ENCODE data around the gene ENAH. TPM values are rescaled to one million over a fixed set of nuclear protein-coding genes. Genes with fewer than 3 reads are reported as not detected.
"Not testable (repeated sequence)": the region's sequence is repeated elsewhere in the genome, so short reads cannot be mapped to it uniquely, and the experiment has no call there.

The ENAH gene
- total RNA-seq, 1 experiment from 2014 or later: 216 TPM

- Histone ChIP-seq H3K9me3 (replicated peaks) (no peaks in the 10 kb centered on the region), H3K36me3 (peaks cover 27% of the 10 kb centered on the region), H3K27ac (peak overlapping the region; percentile 77; the same call in 1 of the 2 replicates), H3K27me3 (replicated peaks) (no peaks in the 10 kb centered on the region), H3K4me1 (replicated peaks) (peaks cover 43% of the 10 kb centered on the region), H3K4me3 (peak overlapping the region; percentile 90)
- peak in 1 of 2 experiments; percentile 24 for DNase-seq (ENCODE audit: low read depth in 1 of 2, low spot score in 2 of 2)
Observed at GRCh38 chr1:225650179-225650578, 2.7 kb downstream of the ENAH start.

DNA sequence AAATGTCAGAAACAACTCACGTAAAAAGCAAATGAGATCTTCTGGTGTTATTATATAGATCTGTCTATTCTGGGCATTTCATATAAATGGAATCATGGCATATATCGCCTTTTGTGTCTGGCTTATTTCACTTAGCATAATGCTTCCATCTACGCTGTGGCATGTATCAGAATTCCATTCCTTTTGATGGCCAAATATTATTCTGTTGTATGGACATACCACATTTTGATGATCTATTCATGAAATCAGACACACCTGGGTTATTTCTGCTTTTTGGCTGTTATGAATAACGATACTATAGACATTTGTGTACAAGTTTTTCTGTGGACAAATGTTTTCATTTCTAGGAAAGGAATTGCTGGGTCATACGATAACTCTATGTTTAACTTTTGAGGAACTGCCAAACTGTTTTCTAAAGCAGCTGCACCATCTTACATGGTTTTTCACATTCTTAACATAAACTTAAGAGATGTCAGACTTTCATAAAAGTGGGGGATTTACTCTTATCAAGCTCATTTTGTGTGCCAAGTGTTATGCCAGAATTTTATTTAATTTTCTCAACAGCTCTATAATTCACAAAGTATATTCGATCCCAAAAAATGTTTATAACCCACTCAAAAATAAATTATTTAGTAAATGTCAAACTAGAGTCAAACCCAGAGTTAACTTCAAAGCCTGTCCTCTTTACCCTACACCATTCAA, 7.6 kb downstream of the ENAH start:
- H3K36me3 ChIP-seq: peaks cover 36% of the 10 kb centered on the region
- no peaks in the 10 kb centered on the region for H3K27me3 ChIP-seq (replicated peaks)
- no peak overlapping the region for H3K4me3 ChIP-seq
- DNase-seq (ENCODE audit: low read depth in 1 of 2, low spot score in 2 of 2): no peak
- H3K4me1 ChIP-seq (replicated peaks): peaks cover 52% of the 10 kb centered on the region
- H3K27ac ChIP-seq: no peak overlapping the region
- H3K9me3 ChIP-seq (replicated peaks): no peaks in the 10 kb centered on the region

DNA sequence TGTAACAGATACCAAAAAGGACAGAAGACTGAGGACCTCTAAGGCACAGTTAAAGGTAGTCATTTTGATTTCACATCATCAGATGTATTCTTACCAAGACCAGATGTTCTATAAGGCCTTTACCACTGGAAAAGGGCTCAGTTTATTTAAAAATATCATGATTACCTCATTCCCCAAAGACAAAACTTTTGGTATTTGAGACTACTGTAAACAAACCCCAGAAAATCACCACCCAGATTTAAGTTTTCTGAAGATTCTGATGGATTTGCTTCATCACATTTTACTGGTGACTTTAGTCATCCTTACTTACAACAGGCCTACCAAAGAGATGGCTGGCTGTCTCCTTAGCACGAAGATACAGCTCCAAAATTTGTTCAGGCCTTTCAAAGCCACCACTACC, 8.3 kb downstream of the ENAH start:
- DNase-seq (ENCODE audit: low read depth in 1 of 2, low spot score in 2 of 2): peak in 1 of 2 experiments; percentile 46
- Histone ChIP-seq H3K27ac (no peak overlapping the region), H3K9me3 (replicated peaks) (no peaks in the 10 kb centered on the region), H3K36me3 (peaks cover 35% of the 10 kb centered on the region), H3K27me3 (replicated peaks) (no peaks in the 10 kb centered on the region), H3K4me3 (no peak overlapping the region), H3K4me1 (replicated peaks) (peaks cover 45% of the 10 kb centered on the region)

GRCh38 chr1:225642177-225642576, 10.7 kb downstream of the ENAH start:
- Histone ChIP-seq H3K4me3 (no peak overlapping the region), H3K27ac (no peak overlapping the region), H3K9me3 (replicated peaks) (no peaks in the 10 kb centered on the region), H3K4me1 (replicated peaks) (peaks cover 31% of the 10 kb centered on the region), H3K36me3 (peaks cover 57% of the 10 kb centered on the region), H3K27me3 (replicated peaks) (no peaks in the 10 kb centered on the region)
- DNase-seq (ENCODE audit: low read depth in 1 of 2, low spot score in 2 of 2): peak in 1 of 2 experiments; percentile 16

- no peaks in the 10 kb centered on the region for H3K27me3 ChIP-seq (replicated peaks)
- H3K4me1 ChIP-seq (replicated peaks): peaks cover 11% of the 10 kb centered on the region
- no peak for DNase-seq (ENCODE audit: low read depth in 1 of 2, low spot score in 2 of 2)
- peaks cover 57% of the 10 kb centered on the region for H3K36me3 ChIP-seq
- no peaks in the 10 kb centered on the region for H3K9me3 ChIP-seq (replicated peaks)
- H3K27ac ChIP-seq: no peak overlapping the region
- H3K4me3 ChIP-seq: no peak overlapping the region
Observed at GRCh38 chr1:225638853-225639252, 14.1 kb downstream of the ENAH start.

GRCh38 chr1:225637651-225638199, 15.2 kb downstream of the ENAH start:
- H3K27me3 ChIP-seq (replicated peaks): no peaks in the 10 kb centered on the region
- no peak overlapping the region for H3K27ac ChIP-seq
- H3K9me3 ChIP-seq (replicated peaks): no peaks in the 10 kb centered on the region
- no peak for DNase-seq (ENCODE audit: low read depth in 1 of 2, low spot score in 2 of 2)
- peaks cover 7% of the 10 kb centered on the region for H3K4me1 ChIP-seq (replicated peaks)
- H3K4me3 ChIP-seq: no peak overlapping the region
- H3K36me3 ChIP-seq: peaks cover 47% of the 10 kb centered on the region

GRCh38 chr1:225636992-225637391, 15.9 kb downstream of the ENAH start:
- not testable (repeated sequence) for H3K27ac ChIP-seq; H3K27me3 ChIP-seq (replicated peaks); H3K9me3 ChIP-seq (replicated peaks); DNase-seq (ENCODE audit: low read depth in 1 of 2, low spot score in 2 of 2); H3K4me1 ChIP-seq (replicated peaks); H3K4me3 ChIP-seq
- H3K36me3 ChIP-seq: peaks cover 47% of the 10 kb centered on the region

- Histone ChIP-seq H3K27me3 (replicated peaks) (no peaks in the 10 kb centered on the region), H3K4me1 (replicated peaks) (no peaks in the 10 kb centered on the region), H3K9me3 (replicated peaks) (no peaks in the 10 kb centered on the region), H3K27ac (no peak overlapping the region), H3K36me3 (peaks cover 42% of the 10 kb centered on the region), H3K4me3 (no peak overlapping the region)
- no peak for DNase-seq (ENCODE audit: low read depth in 1 of 2, low spot score in 2 of 2)
Observed at GRCh38 chr1:225635649-225636048, 17.3 kb downstream of the ENAH start.

GRCh38 chr1:225632836-225633235, 20.1 kb downstream of the ENAH start:
- H3K4me3 ChIP-seq; H3K27ac ChIP-seq; DNase-seq (ENCODE audit: low read depth in 1 of 2, low spot score in 2 of 2); H3K4me1 ChIP-seq (replicated peaks); H3K9me3 ChIP-seq (replicated peaks); H3K27me3 ChIP-seq (replicated peaks): not testable (repeated sequence)
- peaks cover 16% of the 10 kb centered on the region for H3K36me3 ChIP-seq

DNA sequence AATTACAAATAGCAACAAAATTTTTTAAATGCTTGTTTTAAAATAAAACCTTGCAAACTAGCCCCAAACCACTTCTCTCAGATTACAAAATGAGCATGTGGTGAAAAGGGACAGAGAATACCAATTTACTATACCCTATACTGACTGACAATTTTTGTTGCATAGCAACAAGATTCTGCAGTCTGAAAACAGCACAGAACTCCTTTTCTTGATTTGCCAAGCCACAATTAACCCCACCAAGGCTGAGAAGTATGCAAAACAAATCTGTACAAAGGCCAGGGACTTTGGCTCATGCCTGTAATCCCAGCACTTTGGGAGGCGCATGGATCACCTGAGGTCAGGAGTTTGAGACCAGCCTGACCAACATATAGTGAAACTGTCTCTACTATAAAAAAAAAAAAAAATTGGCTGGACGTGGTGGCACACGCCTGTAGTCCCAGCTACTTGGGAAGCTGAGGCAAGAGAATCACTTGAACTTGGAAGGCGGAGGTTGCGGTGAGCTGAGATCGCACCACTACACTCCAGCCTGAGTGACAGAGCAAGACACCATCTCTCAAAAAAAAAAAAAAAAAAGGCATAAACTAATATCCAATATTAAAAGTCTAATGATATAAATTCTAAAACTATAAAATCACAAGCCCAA, 21.8 kb downstream of the ENAH start:
- H3K36me3 ChIP-seq: peaks cover 8% of the 10 kb centered on the region
- H3K27ac ChIP-seq: no peak overlapping the region
- no peaks in the 10 kb centered on the region for H3K27me3 ChIP-seq (replicated peaks)
- H3K4me1 ChIP-seq (replicated peaks): peaks cover 20% of the 10 kb centered on the region
- no peak for DNase-seq (ENCODE audit: low read depth in 1 of 2, low spot score in 2 of 2)
- H3K4me3 ChIP-seq: no peak overlapping the region
- no peaks in the 10 kb centered on the region for H3K9me3 ChIP-seq (replicated peaks)

DNA sequence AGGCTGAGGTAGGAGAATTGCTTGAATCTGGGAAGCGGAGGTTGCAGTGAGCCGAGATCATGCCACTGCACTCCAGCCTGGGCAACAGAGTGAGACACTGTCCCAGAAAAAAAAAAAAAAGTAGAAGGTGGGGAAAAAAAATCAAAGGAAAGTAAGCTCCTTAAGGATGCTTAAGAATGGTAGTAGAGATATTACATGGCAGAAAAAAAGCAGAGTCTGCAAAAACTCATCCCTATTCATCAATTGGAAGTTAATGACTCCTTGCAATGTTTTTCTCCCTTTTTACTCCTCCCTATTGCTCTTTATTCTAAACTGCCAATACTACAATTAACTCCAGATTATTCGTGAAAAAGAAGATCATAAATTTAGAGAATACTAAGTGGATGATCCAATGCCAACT, 23.4 kb downstream of the ENAH start:
- no peak for DNase-seq (ENCODE audit: low read depth in 1 of 2, low spot score in 2 of 2)
- Histone ChIP-seq H3K36me3 (peaks cover 12% of the 10 kb centered on the region), H3K4me1 (replicated peaks) (peaks cover 30% of the 10 kb centered on the region), H3K9me3 (replicated peaks) (no peaks in the 10 kb centered on the region), H3K27ac (no peak overlapping the region), H3K4me3 (no peak overlapping the region), H3K27me3 (replicated peaks) (no peaks in the 10 kb centered on the region)

- H3K4me3 ChIP-seq; H3K36me3 ChIP-seq; H3K27me3 ChIP-seq (replicated peaks); DNase-seq (ENCODE audit: low read depth in 1 of 2, low spot score in 2 of 2); H3K9me3 ChIP-seq (replicated peaks); H3K27ac ChIP-seq: not testable (repeated sequence)
- peaks cover 30% of the 10 kb centered on the region for H3K4me1 ChIP-seq (replicated peaks)
Observed at GRCh38 chr1:225628794-225629193, 24.1 kb downstream of the ENAH start.

DNA sequence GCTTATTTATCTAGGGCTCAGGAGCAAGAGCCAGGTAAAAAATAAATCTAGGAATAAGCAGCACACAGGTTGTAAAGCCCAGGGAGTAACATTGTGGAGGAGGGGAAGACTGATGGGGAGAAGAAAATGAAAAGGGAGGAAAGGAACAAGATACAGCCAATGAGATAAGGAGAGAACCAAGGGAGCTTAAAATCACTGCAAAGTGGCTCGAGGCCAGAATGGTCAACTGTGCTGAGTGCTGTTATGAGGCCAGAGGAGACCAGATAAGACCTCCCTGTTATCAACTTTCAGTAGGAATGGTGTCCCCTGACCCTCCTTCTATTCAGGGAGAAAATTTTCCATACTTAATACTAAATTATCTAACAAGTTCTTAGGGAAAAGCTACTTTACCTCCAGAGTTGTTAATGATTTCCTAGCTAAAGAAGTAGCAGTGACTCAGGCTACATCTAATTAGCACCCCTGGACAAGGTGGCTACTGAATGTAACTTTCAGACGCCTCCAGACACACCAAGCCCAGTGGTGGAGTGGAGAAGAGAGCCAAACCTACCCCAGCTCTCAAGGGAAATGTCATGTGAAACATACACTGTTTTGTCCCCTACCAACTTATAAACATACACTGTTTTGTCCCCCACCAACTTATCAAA, 25.5 kb downstream of the ENAH start:
- peak overlapping the region; percentile 21; the same call in 1 of the 2 replicates for H3K27ac ChIP-seq

GRCh38 chr1:225626698-225627097, 26.2 kb downstream of the ENAH start:
- Histone ChIP-seq H3K4me3 (no peak overlapping the region), H3K27ac (peak overlapping the region; percentile 21; the same call in 1 of the 2 replicates), H3K9me3 (replicated peaks) (no peaks in the 10 kb centered on the region), H3K27me3 (replicated peaks) (no peaks in the 10 kb centered on the region), H3K36me3 (peaks cover 16% of the 10 kb centered on the region), H3K4me1 (replicated peaks) (peaks cover 33% of the 10 kb centered on the region)
- peak in 1 of 2 experiments; percentile 46 for DNase-seq (ENCODE audit: low read depth in 1 of 2, low spot score in 2 of 2)

More for the DNA sequence above, 25.5 kb downstream of the ENAH start:
- H3K27me3 ChIP-seq (replicated peaks): no peaks in the 10 kb centered on the region
- peaks cover 33% of the 10 kb centered on the region for H3K4me1 ChIP-seq (replicated peaks)
- no peak for DNase-seq (ENCODE audit: low read depth in 1 of 2, low spot score in 2 of 2)
- H3K9me3 ChIP-seq (replicated peaks): no peaks in the 10 kb centered on the region
- peaks cover 10% of the 10 kb centered on the region for H3K36me3 ChIP-seq
- H3K4me3 ChIP-seq: no peak overlapping the region

All from SJSA1 (cell line).